GM20000 (cell line): ENCODE results near the gene DNAJB1.
A peak's percentile ranks its signal among the peaks of the same experiment; 100 is the strongest.
"Not testable (repeated sequence)": the region's sequence is repeated elsewhere in the genome, so short reads cannot be mapped to it uniquely, and the experiment has no call there.

ENCODE experiments used
- DNase-seq: peaks from one replicate; pipeline ENCODE4 v3.0.0; 2012; ENCODE audit warnings: low spot score
- CTCF ChIP-seq: IDR thresholded peaks from 2 replicates; pipeline ENCODE4 v1.5.1; 2012; ENCODE audit warnings: mild to moderate bottlenecking, control low read depth; ENCODE audit errors: extremely low read depth, missing control alignments

Gene DNAJB1

DNA sequence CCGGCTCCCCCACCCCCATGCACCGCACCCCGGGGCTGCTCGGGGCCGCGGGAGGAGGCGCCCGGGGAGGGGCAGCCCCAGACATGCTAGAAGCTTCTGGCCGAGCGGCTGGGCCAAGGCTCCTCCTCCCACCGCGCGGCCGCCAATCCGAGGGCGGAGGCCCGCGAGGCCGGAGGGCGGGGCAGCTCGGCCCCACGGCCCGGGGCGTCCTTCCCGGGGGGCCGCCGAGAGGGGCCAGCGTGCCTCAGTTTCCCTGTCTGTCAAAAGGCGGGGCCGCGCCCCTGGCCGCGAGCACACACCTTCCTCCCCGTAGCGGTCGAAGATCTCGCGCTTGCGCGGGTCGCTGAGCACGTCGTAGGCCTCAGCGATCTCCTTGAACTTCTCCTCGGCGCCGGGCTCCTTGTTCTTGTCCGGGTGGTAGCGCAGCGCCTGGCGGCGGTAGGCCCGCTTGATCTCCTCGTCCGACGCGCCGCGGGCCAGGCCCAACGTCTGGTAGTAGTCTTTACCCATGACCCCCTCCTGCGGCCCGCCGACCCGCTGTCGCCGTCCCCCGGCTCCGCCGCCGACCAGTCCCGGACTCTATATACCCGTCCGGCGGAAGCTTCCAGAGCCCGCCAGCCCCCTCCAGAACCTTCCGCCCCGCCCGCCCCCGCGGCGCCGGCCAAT lies at the start of gene DNAJB1:
Gene DNAJB1, minus strand, starts transcription at position 558 of the 666 bp plus-strand sequence. Its CDS starts 48 bp downstream, at position 510.
- DNase-seq: peak; percentile 97
- no peak for TF ChIP-seq CTCF

GRCh38 chr19:14567079-14567478 lies 48.9 kb upstream of the DNAJB1 start:
- TF ChIP-seq CTCF: no peak
- DNase-seq: no peak

DNA sequence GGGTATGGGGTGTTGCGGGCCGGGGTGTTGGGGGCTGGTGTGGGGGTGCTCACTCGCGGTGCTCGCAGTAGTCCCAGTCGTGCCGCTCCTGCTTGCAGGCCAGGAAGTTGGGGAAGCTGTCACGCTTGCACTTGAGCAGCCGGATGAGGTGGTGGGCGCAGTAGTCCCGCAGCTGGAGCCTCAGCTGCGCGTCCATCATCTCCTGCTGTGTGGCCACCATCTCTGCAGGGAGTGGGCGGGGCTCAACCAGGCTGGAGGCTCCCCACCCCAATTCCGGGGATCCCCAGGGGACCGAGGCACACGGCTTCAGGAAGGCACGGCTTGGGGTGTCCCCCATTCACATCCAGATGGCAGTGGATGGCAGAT lies 48.5 kb upstream of the DNAJB1 start:
- no peak for TF ChIP-seq CTCF

GRCh38 chr19:14565765-14566711 lies 47.8 kb upstream of the DNAJB1 start:
- DNase-seq: no peak
- no peak for TF ChIP-seq CTCF

More for the DNA sequence above, 48.5 kb upstream of the DNAJB1 start:
- DNase-seq: peak; percentile 5

GRCh38 chr19:14565298-14565679 lies 47.1 kb upstream of the DNAJB1 start:
- DNase-seq: no peak
- TF ChIP-seq CTCF: no peak

DNA sequence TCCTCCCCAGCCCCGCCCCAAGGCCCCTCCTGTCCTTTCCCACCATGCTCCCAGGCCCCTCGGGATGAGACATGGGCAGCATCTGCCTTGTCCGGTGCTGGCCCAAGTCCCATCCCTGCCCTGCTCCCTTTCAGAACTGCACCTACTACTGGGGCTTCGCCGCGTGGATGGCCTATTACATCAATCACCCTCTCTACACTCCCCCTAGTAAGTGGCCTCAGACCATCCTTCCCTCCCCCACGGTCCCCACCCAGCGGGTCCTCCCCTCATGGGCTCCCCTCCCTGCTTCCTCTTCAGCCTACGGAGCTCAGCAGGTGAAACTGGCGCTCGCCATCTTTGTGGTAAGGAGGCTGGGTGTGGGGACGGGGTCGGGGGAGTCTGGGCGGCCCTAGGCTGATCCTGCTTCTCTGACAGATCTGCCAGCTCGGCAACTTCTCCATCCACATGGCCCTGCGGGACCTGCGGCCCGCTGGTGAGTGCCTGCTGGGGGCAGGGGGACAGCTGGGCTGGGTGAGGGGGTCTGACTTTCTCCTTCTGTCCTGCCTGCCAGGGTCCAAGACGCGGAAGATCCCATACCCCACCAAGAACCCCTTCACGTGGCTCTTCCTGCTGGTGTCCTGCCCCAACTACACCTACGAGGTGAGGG lies 46.6 kb upstream of the DNAJB1 start:
- DNase-seq: not testable (repeated sequence)

DNA sequence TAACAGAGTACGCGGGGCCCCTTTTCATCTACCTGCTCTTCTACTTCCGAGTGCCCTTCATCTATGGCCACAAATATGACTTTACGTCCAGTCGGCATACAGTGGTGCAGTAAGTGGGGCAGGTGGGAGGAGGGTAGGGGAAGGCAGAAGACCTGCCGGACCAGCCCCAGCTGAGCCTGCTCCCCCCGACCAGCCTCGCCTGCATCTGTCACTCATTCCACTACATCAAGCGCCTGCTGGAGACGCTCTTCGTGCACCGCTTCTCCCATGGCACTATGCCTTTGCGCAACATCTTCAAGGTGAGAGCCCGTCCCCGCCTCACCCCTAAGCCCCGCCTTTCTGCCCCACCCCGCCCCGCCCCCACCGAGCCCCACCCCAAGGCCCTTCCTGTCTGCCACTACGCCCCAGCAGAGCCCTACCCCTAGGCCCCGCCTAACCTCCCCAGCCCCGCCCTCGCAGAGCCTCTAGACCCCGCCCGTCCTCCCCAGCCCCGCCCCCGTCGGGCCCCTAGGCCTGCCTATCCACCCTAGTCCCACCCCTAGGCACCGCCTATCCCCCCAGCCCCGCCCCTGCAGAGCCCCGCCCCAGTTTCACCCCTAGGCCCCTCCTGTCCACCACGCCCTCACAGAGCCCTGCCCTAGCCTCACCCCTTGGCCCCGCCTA lies 45.9 kb upstream of the DNAJB1 start:
- peak; percentile 86 for DNase-seq
- TF ChIP-seq CTCF: no peak
